GM12878 (cell line): ENCODE results near the gene SEPHS2.

ENCODE experiments used
- BRCA1 ChIP-seq: IDR thresholded peaks from 2 replicates; pipeline ENCODE4 v1.6.1; 2011; ENCODE audit warnings: low read depth, low read length, improper control_type of control experiment
- CBX3 ChIP-seq: fragments of 200-600 bp; sonication (generic); IDR thresholded peaks from 2 replicates; pipeline ENCODE4 v1.6.1; 2016; ENCODE audit warnings: low read depth, borderline replicate concordance
- CHD2 ChIP-seq: IDR thresholded peaks from 2 replicates; pipeline ENCODE4 v1.6.1; 2011; ENCODE audit warnings: low read depth, low read length, improper control_type of control experiment, borderline replicate concordance
- CTCF ChIP-seq, 3 experiments: IDR thresholded peaks in 2 of 3; conservative IDR thresholded peaks in 1 of 3; 2 replicates each; pipeline ENCODE4 v1.5.1; 2011; ENCODE audit warnings: low read depth in 3 of 3, low read length in 3 of 3, mild to moderate bottlenecking in 3 of 3, control low read depth in 2 of 3, moderate library complexity in 2 of 3, inconsistent platforms in 1 of 3, mixed read lengths in 1 of 3; ENCODE audit not compliant: control insufficient read depth in 2 of 3, insufficient read depth in 1 of 3; ENCODE audit errors: extremely low read depth in 1 of 3
- EZH2 ChIP-seq: IDR thresholded peaks from 2 replicates; pipeline ENCODE4 v1.6.1; 2012; ENCODE audit warnings: low read depth, mild to moderate bottlenecking, control low read depth, inconsistent platforms, low read length, borderline replicate concordance; ENCODE audit not compliant: control insufficient read depth
- IKZF1 ChIP-seq: fragments of 450-650 bp; conservative IDR thresholded peaks from 2 replicates; pipeline ENCODE4 v1.6.1; 2017; ENCODE audit warnings: antibody characterized with exemption, mild to moderate bottlenecking
- NBN ChIP-seq: fragments of 450-650 bp; IDR thresholded peaks from 2 replicates; pipeline ENCODE4 v1.6.1; 2016
- POLR2AphosphoS5 ChIP-seq: IDR thresholded peaks from 2 replicates; pipeline ENCODE4 v1.6.1; 2011; ENCODE audit warnings: mild to moderate bottlenecking, low read length, inconsistent platforms
- RAD21 ChIP-seq: IDR thresholded peaks from 2 replicates; pipeline ENCODE4 v1.6.1; 2011; ENCODE audit warnings: mild to moderate bottlenecking, low read depth, low read length, moderate library complexity; ENCODE audit not compliant: insufficient read depth
- TF ChIP-seq, protein P1 (sequence below): IDR thresholded peaks from 2 replicates; pipeline ENCODE4 v1.6.1; 2011; ENCODE audit warnings: borderline replicate concordance, low read depth, mild to moderate bottlenecking, moderate library complexity, mixed read lengths, low read length; ENCODE audit not compliant: insufficient read depth; ENCODE audit errors: extremely low read length

DNA sequence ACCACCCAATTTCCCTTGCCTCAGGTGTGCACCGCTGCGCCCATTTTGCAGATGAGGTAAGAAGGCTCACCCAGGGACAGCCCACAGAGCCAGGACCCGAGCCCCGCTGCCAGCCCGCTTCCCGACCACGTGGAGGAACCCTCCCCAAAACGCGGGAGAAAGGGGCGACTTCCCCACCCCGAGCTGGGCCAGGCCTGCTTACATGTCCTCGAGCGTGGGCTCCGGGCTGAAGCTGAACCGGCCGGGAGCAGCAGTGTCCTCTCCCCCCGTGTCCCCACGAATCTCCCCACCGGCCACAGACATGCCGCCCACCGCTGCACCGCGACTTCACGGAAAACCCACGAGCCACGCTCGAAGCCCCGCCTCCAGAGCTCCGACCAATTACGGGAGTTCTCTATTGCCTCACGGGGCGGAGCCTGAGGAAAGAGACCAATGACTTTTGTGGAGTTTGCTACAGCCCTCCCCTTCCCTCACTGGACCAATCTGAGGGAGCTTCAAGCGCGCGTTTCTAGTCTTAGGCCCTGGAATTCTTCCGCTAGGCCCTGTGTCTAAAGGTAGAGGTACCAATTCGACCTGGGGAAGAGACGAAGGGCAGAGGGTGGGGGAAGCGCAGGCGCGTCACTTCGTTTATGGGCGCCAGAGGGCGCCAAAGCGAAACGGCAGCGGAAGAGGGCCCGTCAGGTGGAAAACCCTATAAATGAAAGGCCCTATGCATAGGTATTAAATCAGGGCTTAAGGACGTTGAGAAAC, 15.8 kb downstream of the SEPHS2 start, which contains the start of gene DCTPP1:
- peak; percentile 78; the same call in 1 of the 2 replicates for TF ChIP-seq CHD2
- no peak for TF ChIP-seq EZH2
- TF ChIP-seq RAD21, result peak; percentile 78
- TF ChIP-seq CTCF (IDR thresholded peaks at IDR 0.05 in 2 of 3, conservative IDR thresholded peaks at IDR 0.05 in 1 of 3; ENCODE audit: control insufficient read depth in 2 of 3, extremely low read depth in 1 of 3, insufficient read depth in 1 of 3, low read depth in 3 of 3, low read length in 3 of 3), result peak; percentile 85 to 92 (median 90)
- 0 out of 2 replicates have a peak, but pooled peaks have one; percentile 85 for TF ChIP-seq NBN
- TF ChIP-seq CBX3, result no peak
- TF ChIP-seq POLR2AphosphoS5, result peak; percentile 40; the same call in 1 of the 2 replicates
- TF ChIP-seq BRCA1, result no peak
- peak; percentile 68 for TF ChIP-seq IKZF1
- TF ChIP-seq, protein P1, sequence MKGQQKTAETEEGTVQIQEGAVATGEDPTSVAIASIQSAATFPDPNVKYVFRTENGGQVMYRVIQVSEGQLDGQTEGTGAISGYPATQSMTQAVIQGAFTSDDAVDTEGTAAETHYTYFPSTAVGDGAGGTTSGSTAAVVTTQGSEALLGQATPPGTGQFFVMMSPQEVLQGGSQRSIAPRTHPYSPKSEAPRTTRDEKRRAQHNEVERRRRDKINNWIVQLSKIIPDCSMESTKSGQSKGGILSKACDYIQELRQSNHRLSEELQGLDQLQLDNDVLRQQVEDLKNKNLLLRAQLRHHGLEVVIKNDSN, result no peak
